NCI-H460 (cell line): ENCODE measurements around the gene GGT5. TPM values are rescaled to one million over a fixed set of nuclear protein-coding genes. Genes with fewer than 3 reads are reported as not detected.

ENCODE experiments used
- DNase-seq: peaks from one replicate; pipeline ENCODE4 v3.0.0-alpha.2; 2016; ENCODE audit warnings: low read depth; ENCODE audit errors: extremely low read depth
- total RNA-seq: library from RNA; depleted of rRNA; stranded (reverse); fragments of >200 nt; shearing (Covaris generic); gene quantifications from 2 replicates; pipeline ENCODE4 v1.2.3, GENCODE V29; 2014; rRNA removed

The GGT5 gene
- total RNA-seq, 1 experiment from 2014 or later, result not detected

GRCh38 chr22:24171822-24172221 lies 73.1 kb downstream of the GGT5 start:
- DNase-seq, result no peak

- DNase-seq, result no peak
Measured at GRCh38 chr22:24170632-24171031, 74.2 kb downstream of the GGT5 start.

- no peak for DNase-seq
Measured at GRCh38 chr22:24170188-24170587, 74.7 kb downstream of the GGT5 start.

Other genes starting within 250 kb of the GGT5 start
- gene GSTT4, start 239.6 kb downstream of the GGT5 start, total RNA-seq, result not detected in 2 replicates
- 15.1 and 15.3 TPM in 2 replicates for gene CABIN1, start 233.8 kb downstream of the GGT5 start, total RNA-seq
- gene SUSD2, start 63.6 kb downstream of the GGT5 start, total RNA-seq, result 0.02 TPM in 1 of 2 replicates, not detected in the other
- 16.3 and 18.3 TPM in 2 replicates for gene SPECC1L, start 25.7 kb upstream of the GGT5 start, total RNA-seq
- gene ADORA2A, start 182.5 kb upstream of the GGT5 start, total RNA-seq, result 0.72 and 0.95 TPM in 2 replicates